ENCODE results near the gene HIRIP3.
"Not testable (repeated sequence)": the region's sequence is repeated elsewhere in the genome, so short reads cannot be mapped to it uniquely, and the experiment has no call there.

Gene HIRIP3

GRCh38 chr16:29961479-29962343 lies 33.7 kb downstream of the HIRIP3 start, which contains the start of gene TMEM219:
TMEM219 (plus strand) TSS chr16:29962079; CDS start chr16:29963144, 1,065 bp downstream.
- Histone ChIP-seq H3K27ac (peak within 1 kb of the TSS; percentile 77), H3K27me3 (replicated peaks) (no peaks in the 10 kb centered on the region), H3K4me3 (ENCODE audit: low read depth, low read length) (peak within 1 kb of the TSS; percentile 75), H3K36me3 (replicated peaks) (no peaks in the 10 kb centered on the region)
- in situ Hi-C loops (cut with HindIII; ENCODE audit: low pct_ligation_motif_present, low sequenced_read_pairs), result no loop called here
- peak; percentile 72 for DNase-seq
- TF ChIP-seq, protein P1, sequence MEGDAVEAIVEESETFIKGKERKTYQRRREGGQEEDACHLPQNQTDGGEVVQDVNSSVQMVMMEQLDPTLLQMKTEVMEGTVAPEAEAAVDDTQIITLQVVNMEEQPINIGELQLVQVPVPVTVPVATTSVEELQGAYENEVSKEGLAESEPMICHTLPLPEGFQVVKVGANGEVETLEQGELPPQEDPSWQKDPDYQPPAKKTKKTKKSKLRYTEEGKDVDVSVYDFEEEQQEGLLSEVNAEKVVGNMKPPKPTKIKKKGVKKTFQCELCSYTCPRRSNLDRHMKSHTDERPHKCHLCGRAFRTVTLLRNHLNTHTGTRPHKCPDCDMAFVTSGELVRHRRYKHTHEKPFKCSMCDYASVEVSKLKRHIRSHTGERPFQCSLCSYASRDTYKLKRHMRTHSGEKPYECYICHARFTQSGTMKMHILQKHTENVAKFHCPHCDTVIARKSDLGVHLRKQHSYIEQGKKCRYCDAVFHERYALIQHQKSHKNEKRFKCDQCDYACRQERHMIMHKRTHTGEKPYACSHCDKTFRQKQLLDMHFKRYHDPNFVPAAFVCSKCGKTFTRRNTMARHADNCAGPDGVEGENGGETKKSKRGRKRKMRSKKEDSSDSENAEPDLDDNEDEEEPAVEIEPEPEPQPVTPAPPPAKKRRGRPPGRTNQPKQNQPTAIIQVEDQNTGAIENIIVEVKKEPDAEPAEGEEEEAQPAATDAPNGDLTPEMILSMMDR (IDR thresholded peaks at IDR 0.05; ENCODE audit: low read depth, low read length, missing control alignments), result peak; percentile 56

DNA sequence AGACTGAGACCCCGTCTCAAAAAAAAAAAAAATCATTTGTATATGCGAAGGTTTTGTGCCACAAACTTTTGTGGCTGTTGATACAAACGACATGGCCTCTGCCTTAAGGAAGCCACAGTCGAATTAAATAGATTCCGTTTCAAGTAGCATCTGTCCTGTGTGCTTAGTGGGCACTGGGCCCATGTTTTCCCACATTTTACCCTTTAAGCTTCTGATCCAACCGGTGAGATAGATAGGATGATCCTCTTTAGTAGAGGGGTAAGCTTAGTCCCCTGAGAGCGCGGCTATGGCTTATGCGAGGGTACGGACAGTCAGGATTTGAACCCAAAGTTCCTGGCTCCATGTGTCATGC lies 34.3 kb downstream of the HIRIP3 start:
- Histone ChIP-seq H3K36me3 (replicated peaks) (no peaks in the 10 kb centered on the region), H3K27ac (peak overlapping the region; percentile 77), H3K4me3 (ENCODE audit: low read depth, low read length) (peak overlapping the region; percentile 75), H3K27me3 (replicated peaks) (no peaks in the 10 kb centered on the region)
- TF ChIP-seq, protein P1 (IDR thresholded peaks at IDR 0.05; ENCODE audit: low read depth, low read length, missing control alignments), result no peak
- in situ Hi-C loops (cut with HindIII; ENCODE audit: low pct_ligation_motif_present, low sequenced_read_pairs), result no loop called here
- DNase-seq, result no peak

DNA sequence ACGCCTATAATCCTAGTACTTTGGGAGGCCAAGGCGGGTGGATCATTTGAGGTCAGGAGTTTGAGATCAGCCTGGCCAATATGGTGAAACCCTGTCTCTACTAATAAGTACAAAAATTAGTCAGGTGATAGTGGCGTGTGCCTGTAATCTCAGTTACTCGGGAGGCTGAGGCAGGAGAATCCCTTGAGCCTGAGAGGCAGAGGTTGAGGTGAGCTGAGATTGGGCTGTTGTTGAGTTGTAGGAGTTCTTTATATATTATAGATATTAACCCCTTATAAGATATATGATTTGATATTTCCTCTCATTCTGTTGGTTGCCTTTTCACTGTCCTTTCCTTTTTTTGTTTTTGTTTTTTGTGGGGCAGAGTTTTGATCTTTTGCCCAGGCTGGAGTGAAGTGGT lies 35.6 kb downstream of the HIRIP3 start:
- H3K4me3 ChIP-seq (ENCODE audit: low read depth, low read length); H3K27ac ChIP-seq; H3K27me3 ChIP-seq (replicated peaks); DNase-seq; H3K36me3 ChIP-seq (replicated peaks); in situ Hi-C loops (cut with HindIII; ENCODE audit: low pct_ligation_motif_present, low sequenced_read_pairs): not testable (repeated sequence)

GRCh38 chr16:29959293-29959692 lies 36.1 kb downstream of the HIRIP3 start:
- DNase-seq, result no peak
- H3K27ac ChIP-seq, result no peak overlapping the region
- no peaks in the 10 kb centered on the region for H3K36me3 ChIP-seq (replicated peaks)
- H3K27me3 ChIP-seq (replicated peaks), result no peaks in the 10 kb centered on the region
- in situ Hi-C loops (cut with HindIII; ENCODE audit: low pct_ligation_motif_present, low sequenced_read_pairs), result no loop called here
- no peak overlapping the region for H3K4me3 ChIP-seq (ENCODE audit: low read depth, low read length)
- TF ChIP-seq, protein P1 (IDR thresholded peaks at IDR 0.05; ENCODE audit: low read depth, low read length, missing control alignments), result no peak

GRCh38 chr16:29958756-29959155 lies 36.7 kb downstream of the HIRIP3 start:
- TF ChIP-seq, protein P1 (IDR thresholded peaks at IDR 0.05; ENCODE audit: low read depth, low read length, missing control alignments), result no peak
- no peak for DNase-seq
- no peaks in the 10 kb centered on the region for H3K36me3 ChIP-seq (replicated peaks)
- H3K4me3 ChIP-seq (ENCODE audit: low read depth, low read length), result no peak overlapping the region
- no peaks in the 10 kb centered on the region for H3K27me3 ChIP-seq (replicated peaks)
- no peak overlapping the region for H3K27ac ChIP-seq
- in situ Hi-C loops (cut with HindIII; ENCODE audit: low pct_ligation_motif_present, low sequenced_read_pairs), result no loop called here

GRCh38 chr16:29951625-29952365 lies 43.6 kb downstream of the HIRIP3 start:
- Histone ChIP-seq H3K27ac (no peak overlapping the region), H3K4me3 (ENCODE audit: low read depth, low read length) (no peak overlapping the region), H3K27me3 (replicated peaks) (no peaks in the 10 kb centered on the region), H3K36me3 (replicated peaks) (no peaks in the 10 kb centered on the region)
- TF ChIP-seq, protein P1 (IDR thresholded peaks at IDR 0.05; ENCODE audit: low read depth, low read length, missing control alignments), result peak; percentile 31
- in situ Hi-C loops (cut with HindIII; ENCODE audit: low pct_ligation_motif_present, low sequenced_read_pairs), result no loop called here
- no peak for DNase-seq

All from brain microvascular endothelial cell (primary cell).